HG02852 (cell line): ENCODE data around the gene SNX32.
A peak's percentile ranks its signal among the peaks of the same experiment; 100 is the strongest.

Experiments used
- ATAC-seq: cut with Tn5 transposase; IDR thresholded peaks from one replicate; pipeline ENCODE4 v1.9.1; 2021; ENCODE audit warnings: mild to moderate bottlenecking, moderate library complexity; ENCODE audit not compliant: unreplicated experiment

Gene SNX32

GRCh38 chr11:65833297-65834030 is at the start of gene SNX32:
Gene SNX32, plus strand, starts transcription at chr11:65833963. Its CDS starts 103 bp downstream, at chr11:65834066.
- peak; percentile 96 for ATAC-seq

- no peak for ATAC-seq
Measured at GRCh38 chr11:65785319-65786007, 48.3 kb upstream of the SNX32 start.

- no peak for ATAC-seq
Measured at GRCh38 chr11:65786008-65786785, 47.6 kb upstream of the SNX32 start.

DNA sequence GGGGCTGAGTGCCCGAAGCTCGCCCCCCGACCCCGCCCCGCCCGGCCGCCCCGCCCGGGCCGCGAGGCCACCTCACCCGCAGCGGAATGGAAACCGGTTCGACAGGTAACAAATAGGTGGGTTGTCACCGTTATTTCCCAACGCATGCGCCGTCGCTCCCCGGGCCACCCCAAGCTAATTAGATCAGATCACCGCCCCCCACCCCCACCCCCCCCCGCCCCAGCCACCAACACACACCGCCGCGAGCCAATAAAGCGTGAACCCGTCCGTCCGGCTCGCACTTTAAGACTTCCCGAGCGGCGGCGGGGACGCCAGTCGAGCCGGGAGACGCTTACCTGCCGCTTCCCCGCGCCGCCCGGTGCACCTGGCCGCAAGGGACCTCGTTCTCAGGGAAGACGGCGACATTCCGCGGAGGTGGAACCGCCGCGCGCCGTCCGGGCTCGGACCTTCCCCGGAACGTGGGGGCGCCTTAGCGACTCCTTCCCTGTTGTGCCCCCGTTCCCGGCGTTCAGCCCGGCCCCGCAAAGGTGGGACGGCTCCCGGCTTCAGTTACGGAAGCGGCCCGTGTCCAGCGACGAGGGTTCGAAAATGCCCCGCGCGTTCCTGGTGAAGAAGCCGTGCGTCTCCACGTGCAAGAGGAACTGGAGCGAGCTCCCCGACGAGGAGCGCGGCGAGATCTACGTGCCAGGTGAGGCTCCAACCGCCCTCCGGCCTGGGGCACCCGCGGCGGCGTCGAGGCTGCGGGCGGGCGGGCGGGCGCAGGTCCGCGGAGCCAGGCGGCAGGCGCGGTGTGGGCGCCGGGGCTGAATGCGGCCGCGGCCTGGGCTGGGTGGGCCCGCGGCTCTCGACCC is 46.8 kb upstream of the SNX32 start, which contains the start of gene OVOL1:
TSS of gene OVOL1 (plus strand) at position 278 of the 851 bp plus-strand sequence. CDS start at position 589, 311 bp downstream.
- ATAC-seq = no peak

DNA sequence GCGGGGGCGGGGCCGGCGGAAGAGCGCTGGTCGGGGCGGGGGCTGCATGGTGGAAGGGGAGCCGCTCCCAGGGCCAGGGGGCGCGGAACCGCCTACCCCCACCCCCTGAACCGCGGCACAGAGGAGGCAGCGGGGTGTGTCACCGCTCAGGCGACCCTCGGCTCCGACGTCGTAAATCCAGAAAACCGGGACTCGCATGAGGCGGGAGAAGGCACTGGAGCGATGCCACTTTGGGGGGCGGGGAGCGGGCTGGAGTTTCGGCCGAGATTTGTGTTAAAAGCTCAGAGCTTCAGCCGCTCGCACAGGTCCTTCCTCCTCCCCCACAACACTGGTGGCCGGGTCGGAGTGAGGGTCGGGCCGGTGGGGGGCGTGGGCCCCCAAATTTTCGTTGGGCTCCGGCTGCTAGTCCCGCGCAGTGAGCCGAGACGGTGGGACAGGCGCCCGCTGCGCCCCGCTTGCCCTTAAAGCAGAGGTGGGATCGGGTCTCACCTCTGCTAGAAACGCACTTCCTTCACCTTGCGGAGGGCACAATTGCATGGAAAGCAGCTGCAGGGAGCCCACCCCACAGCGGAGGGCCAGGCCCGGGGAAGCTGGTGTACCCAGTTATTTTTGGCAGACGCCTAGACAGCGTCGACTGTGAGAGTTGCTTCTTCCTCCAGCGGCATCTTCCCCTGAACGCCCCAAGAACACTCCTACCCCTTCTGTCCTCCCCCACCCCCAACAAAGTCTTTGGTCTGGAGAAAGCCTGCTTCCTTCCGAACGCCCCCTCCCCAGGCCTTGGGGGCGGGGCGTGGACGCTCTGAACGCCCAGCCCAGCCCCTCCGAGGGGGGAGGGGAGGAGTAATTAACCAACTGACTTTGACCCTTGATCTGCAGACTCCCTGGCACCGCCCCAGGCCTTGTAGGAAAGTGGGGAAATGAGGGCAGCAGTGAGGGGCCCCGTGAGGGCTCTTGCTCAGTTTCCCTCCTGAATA is 45.8 kb upstream of the SNX32 start:
- no peak for ATAC-seq

DNA sequence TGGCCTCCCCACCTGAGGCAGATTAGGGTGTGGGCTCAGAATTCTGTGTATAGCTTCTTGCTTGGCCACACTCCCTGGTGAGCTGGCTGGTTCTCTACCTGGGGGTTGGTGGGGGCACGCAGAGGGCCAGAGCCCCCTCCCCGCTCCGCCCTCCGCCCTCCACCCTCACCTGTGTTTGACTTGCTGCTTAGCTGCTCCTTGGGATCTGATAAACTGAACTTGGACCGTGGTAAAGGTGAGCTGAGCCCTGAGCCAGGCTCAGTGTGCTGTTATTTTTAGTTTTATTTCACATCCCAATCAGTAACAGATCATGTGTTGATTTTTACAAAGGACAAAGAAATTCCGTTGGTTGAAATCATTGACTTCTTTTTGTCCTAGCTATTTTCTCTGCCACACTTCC is 44.9 kb upstream of the SNX32 start:
- no peak for ATAC-seq

DNA sequence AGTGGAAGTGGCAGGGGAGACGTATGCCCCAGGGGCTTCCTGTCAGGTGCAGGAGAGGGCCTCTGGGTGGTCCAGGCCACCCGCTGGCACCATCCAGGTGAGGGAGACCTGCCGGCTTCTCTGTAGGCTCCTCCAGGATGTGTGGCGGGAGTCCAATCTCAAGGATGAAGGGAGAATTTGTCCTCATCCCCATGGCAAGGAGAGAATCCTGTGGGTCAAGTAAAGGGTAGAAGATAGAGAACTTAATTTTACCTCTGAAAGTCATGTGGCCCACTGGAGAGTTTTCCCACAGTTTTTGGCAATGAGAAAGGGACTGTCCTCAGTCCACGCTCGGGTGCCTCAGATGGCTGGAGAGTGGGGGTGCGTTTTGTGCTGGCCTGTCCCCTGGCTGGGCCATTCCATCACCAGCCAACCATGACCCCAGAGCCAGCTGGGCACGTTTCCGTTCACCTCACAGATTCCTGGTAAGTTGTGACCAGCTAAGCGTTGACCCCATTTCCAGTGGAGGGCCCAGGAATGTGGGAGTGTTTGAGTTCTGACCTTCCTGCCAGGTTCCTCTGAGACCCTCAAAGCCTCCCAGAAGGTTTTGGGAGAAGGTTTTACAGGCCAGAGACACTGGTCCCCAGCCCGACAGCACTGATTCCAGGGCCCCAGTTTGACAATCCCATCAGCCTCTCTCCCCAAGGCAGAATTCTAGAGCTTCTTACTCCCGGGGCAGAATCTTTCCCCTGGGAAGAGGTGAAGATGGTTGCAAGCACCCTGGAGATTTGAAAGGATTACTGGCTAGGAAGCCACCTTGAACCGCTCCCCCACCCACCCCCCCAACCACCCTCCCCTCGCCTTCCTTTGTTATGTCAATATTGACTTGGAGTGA is 44.3 kb upstream of the SNX32 start:
- no peak for ATAC-seq

DNA sequence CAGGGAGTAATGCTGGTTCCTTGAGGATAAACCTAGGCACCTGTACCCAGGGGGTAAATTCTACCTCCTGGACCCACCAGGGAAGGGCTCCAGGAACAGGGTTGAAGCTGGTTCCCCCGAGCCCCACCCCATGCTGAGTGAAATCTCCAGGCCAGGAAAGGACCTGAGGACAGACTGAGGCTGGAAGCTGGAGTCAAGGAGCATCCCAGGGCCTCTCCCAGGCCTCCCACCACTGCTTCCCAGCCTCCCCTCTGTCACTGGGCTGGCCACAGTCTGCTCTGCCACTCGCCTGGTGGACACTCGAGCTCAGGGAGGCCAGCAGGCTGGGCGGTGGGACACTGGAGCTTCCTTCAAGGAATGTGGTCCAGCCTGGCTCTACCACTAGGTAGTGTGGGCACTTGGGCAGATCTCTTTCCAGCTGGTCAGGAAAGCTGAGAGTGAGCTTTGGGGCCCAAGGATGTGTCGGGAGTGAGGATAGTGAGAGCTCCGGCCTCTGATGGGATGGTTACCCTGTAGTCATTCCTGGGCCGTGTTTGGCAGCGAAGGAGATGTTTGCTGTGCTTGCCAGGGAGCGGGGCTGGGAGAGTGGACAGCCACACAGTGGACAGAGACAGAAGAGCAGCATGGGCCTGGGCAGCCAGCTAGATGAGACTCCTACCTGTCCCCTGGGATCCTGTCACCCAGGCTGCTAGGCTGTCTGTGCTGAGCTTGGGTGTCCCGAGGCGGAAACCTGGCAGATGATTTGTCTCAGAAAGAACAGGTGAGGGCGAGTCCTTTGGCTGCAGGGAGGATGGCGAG is 43.5 kb upstream of the SNX32 start:
- ATAC-seq = no peak

GRCh38 chr11:65790902-65791650 is 42.7 kb upstream of the SNX32 start:
- no peak for ATAC-seq

DNA sequence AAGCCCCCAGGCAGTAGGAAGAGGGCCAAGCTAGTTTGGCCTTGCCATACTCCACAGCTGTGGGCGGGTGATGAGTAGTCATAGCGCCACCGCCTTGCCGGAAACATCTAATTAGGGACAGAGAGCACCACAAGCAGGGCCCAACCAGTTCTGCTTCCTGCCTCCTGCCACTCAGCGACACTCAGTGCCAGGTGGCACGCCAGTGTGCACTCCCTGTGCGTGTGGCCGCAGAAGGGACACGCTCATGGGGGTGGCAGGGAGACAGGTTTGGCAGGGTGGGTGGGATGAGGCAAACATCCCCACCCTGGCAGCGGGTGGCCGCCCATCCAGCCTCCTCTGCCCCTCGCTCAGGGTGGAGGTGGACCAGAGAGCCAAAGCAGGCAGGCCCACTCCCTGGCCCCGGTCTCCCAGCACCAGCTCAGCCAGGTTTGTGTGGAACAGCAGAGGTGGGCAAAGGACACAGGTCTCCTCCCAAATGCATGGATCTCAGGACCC is 42.0 kb upstream of the SNX32 start:
- no peak for ATAC-seq

DNA sequence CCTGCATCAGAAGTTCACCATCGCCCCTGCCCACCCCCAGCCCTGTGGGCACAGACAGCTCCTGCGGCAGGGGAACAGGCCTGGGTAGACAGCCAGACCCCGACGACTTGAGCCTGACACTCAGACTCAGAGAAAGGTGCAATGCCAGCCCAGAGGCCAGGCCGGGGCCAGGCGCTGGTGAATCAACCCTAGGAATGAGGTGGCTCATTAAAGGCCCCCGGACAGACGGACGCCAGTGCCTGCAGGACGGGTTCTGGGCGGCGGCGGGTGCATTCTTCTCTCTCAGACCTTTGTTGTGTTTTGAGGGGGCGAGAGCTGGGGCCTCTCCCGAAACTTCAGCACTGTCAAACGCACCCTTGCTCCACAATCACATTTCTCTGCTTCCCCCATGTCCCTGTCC is 41.3 kb upstream of the SNX32 start:
- no peak for ATAC-seq

DNA sequence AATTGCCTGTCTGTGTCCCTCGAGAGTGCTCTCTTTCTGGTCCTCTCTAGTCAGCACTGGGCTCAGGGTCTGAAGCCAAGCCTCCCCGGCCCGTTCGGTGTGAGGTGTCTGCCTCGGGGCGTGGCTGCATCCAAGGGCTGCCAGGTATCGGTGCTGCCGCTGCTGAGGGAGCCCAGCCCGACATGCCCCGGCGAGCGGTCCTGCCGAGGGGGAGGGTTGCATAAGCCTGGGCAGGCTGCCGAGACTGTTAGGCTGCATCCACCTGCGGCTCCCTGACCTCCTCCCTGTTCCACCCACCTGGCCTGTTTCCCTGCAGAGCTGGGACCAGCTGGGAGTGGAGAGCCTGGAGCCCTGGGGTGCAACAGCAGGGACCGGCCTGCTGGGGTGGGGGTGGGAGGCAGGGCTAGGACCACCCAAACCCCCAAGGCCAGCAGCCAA is 40.6 kb upstream of the SNX32 start:
- ATAC-seq = no peak

DNA sequence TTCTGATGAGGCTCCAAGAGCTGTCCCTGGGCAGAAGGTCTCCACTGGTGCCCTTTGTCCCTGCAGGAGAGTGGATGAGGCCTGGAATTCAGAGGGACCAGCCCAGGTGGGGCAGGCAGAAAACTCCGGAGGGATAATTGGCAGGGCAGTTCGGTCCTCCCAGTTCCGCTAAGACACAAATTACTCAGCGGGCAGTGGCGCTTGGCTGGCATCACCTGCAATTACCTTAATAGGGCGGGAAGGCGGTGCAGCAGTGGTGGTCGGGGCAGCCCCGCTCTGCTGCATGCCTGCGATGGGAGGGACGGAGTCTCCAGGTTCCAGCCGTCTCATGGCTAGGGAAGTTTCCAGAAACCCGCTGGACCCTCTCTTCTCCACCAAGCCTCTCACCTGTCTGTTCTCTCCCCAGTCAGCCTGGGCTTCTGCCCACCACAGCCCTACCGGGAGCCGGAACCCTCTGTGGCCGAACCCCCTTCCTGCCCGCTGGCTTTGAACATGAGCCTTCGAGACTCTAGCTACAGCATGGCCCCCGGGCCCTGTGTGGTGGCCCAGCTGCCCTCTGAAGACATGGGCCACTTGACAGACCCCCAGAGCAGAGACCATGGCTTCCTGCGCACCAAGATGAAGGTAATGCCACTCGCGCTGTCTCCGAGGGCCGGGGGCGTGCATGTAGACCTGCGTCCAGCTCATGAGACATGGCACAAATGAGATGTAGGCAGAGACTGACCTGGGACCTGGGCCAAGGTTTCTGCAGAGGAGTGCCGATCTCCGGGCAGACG is 40.0 kb upstream of the SNX32 start:
- no peak for ATAC-seq

GRCh38 chr11:65794570-65795510 is 38.9 kb upstream of the SNX32 start:
- no peak for ATAC-seq
